Colon (tissue), 2 donors: Measurements from ENCODE around the gene PRRC2C.
"Not testable (repeated sequence)": the region's sequence is repeated elsewhere in the genome, so short reads cannot be mapped to it uniquely, and the experiment has no call there.

Source experiments
- FAIRE-seq: peaks from 2 replicates; lab custom pipeline; 2012; peaks lifted over from hg19 to GRCh38; lab: Jason Lieb, UNC
- donor health status: control.
- donor health status: control.

Gene PRRC2C

DNA sequence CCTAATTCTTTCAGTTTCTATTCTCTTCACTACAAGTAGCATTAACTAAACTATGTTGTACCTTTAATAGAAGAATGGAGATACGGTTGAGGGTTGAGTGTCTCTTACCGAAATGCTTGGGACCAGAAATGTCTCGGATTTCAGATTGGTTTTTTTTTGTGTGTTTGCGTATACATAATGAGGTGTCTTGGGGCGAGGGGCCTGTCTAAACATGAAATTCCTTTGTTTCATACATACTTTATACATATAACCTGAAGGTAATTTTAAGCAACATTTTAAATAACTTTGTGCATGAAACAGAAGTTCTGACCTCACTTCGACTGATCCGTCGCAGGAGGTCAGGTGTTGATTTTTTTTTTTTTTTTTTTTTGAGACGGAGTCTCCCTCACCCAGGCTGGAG lies 100.4 kb downstream of the PRRC2C start:
- FAIRE-seq: no peak

DNA sequence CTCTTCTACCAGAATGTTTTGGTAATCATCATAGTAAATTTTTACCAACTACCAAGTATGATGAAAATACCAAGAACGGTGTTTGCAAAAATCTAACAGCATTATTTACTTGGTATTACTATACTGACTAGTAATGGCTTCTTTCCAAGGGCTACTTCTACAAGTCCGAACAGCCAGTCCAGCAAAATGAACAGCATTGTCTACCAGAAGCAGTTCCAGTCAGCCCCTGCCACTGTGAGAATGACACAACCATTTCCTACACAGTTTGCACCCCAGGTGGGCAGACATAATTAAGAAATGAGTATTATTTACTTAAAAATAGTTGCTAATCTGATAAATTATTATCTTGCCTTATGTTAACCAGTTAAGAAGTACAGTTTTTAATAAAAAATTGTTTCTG lies 102.9 kb downstream of the PRRC2C start:
- no peak for FAIRE-seq

DNA sequence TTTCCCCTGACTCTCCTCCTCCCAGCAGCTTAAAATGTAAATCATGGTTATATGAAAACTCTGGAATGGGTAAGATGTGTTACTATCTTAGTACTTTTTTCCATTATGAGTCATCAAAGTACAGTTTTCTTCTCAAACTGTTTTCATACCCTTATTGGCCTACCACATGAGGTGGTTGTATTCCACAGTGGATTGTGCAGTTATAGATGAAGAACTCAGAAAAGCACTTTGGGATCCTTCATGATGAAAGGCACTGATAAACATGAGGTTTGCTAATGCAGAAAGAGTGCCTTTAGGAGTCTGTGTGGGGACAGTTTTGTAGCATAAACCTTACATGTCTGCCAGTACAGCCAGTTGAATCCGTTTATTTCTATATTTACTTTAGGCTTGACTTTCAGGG lies 104.7 kb downstream of the PRRC2C start:
- FAIRE-seq: no peak

DNA sequence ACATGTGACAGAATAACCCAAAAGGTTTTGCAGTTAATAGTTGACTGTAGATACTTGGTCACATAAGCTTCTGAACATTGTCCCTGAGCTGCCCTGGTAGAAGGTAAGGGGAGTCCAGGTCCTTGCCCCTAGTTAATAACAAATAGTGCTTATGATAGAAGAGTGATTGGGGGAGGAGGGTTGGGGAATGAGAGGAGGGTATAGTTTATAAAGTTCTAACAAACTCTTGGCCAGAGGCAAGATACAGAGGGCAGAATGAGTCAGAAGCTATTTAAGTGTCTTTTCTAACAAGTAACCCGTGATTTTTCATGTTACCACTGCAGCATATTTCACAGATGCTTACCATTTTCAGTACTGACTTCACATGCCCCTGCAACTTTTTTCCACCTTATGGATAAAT lies 110.0 kb downstream of the PRRC2C start:
- FAIRE-seq: no peak

DNA sequence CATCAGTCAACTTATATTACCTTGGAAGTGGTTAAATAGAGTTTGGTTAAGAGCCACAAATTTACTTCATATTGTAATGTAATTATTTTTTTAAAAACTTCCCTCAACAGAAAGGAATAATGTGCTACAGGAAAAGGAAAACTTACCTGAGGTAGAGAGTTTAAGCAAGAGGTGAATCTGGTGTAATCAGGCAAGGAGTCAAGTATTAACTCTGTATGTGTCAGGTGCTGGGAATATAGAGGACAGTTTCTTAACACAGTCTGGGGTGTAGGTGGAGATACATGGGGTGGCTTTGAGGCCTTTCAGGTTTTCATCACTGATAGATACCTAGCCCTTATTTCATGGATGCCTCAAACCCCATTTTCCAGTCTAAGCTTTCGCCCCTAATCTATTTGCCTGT lies 110.8 kb downstream of the PRRC2C start:
- FAIRE-seq: no peak

DNA sequence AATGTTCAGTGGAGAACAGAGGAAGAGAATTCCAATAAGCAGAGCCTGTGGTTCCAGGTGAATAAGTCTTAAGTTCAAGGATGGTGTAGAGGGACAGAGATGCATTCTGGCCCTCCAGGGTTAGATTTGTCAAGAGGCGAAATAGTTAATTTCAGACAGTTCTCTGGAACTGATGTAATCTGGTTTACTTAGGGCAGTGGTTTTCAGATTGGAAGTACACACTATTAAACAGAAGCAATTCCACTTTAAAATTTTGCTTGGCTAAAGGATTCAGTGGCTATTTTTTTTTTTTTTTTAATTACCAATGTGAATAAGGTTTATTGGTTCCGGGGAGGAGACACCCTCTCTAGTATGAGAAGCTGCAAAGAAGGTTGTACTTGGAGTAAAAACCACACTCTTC lies 111.4 kb downstream of the PRRC2C start:
- no peak for FAIRE-seq

DNA sequence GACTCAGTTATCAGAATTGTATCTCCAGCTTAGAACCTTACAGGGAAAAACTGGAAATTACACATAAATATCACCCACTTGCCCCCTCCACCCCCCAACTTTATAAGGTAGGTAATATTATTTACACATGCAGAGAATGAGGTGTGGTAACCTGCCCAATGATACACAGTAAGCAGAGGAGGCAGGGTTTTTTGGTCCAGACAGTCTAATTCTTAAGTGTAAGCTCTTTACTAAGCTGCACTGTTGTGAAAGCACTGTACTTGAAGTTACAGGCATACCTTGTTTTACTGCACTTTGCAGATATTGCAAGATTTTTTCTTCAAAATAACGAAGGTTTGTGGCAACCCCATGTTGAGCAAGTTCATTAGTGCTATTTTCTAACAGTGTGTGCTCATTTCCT lies 111.9 kb downstream of the PRRC2C start:
- no peak for FAIRE-seq

DNA sequence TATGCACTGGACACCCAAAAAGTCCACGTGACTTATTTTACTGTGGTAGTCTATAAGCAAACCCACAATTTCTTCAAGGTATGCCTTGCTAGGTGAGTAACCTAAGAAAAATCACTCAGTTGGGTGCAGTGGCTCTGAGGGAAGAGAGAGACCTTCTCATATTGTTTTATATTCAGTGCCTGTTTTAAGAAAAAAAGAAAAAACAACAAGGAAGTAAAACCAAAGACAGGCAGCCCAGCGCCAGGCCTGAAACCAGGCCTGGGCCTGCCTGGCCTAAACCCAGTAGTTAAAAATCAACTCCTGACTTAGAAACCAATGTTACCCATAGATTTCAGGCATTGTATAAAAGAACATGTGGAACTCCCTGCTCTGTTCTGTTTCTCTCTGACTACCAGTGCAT lies 115.0 kb downstream of the PRRC2C start:
- FAIRE-seq: not testable (repeated sequence)

DNA sequence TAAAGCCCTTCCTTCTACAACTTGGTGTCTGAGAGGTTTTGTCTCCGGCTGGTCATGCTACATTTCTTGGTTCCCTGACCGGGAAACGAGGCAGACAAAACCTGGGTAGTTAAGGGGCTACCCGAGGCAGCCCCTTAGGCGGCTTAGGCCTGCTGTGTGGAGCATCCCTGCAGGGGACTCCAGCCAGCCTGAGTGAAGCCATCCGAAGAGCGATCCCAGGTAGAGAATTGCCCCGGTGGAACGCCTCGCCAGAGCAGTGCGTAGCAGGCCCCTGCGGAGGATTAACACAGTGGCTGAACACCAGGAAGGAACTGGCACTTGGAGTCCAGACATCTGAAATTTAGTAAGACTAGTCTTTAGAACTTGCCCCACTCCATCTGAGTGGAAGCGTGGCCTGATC lies 115.5 kb downstream of the PRRC2C start:
- FAIRE-seq: no peak

DNA sequence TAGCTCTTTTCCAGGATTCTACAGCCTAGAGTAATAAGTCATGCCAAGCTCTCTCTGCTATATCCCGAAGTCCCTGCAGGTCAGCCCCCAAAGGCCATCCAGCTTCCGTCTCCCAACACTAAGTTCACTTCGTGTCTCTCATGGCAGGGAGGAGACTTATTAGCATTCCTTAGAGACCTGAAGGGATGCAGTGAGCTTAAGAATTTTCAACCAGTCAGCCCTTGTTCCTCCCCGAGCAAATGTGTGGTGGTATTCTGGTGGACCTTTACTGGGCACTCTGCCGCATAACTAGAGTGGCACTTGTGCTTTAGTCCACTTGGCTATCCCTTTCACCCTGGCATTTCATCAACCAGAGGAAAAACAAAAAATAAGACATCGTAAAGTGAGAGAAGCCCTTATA lies 117.7 kb downstream of the PRRC2C start:
- not testable (repeated sequence) for FAIRE-seq

DNA sequence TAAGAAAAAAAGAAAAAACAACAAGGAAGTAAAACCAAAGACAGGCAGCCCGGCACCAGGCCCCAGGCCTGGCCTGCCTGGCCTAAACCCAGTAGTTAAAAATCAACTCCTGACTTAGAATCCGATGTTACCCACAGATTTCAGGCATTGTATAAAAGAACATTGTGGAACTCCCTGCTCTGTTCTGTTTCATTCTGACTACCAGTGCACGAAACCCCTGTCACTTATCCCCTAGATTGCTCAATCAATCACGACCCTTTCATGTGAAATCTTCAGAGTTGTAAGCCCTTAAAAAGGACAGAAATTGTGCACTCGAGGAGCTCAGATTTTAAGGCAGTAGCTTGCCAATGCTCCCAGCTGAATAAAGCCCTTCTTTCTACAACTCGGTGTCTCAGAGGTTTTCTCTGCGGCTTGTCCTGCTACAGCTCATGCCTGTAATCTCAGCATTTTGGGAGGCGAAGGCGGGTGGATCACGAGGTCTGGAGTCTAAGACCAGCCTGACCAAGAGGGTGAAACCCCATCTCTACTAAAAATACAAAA lies 121.1 kb downstream of the PRRC2C start:
- FAIRE-seq: no peak

DNA sequence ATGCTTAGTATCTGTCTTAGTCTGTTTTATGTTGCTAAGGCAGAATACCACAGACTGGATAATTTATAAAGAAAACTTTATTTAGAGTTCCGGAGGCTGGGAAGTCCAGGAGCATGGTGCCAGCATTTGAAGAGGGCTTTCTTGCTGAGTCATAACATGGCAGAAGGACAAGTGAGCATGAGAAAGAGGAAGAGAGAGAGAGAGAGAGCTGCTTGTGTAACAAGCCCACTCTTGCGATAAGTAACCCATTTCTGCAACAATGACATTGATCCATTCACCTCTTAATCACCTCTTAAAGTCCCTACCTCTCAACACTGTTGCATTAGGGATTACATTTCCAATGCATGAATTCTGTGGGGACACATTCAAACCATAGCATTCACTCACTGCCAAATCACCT lies 125.1 kb downstream of the PRRC2C start:
- FAIRE-seq: no peak

DNA sequence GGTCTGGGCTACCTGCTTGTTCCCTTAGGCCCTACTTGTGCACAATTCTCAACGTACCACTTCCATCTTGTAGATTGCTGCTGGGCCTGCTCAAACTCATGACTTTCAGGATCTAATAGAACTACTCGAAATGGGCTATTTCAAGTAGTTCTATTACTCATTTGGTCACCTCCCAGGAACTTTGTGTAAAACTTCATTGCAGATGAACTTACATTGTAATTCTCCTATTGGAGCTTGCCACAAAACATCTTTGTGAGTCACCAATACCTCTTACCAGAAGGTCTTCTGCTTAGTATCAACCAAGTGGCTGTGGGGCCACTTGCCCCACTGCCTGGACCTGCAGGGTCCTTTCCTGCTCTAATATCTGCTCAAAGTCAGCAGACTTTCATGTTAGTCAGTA lies 126.0 kb downstream of the PRRC2C start:
- FAIRE-seq: no peak

DNA sequence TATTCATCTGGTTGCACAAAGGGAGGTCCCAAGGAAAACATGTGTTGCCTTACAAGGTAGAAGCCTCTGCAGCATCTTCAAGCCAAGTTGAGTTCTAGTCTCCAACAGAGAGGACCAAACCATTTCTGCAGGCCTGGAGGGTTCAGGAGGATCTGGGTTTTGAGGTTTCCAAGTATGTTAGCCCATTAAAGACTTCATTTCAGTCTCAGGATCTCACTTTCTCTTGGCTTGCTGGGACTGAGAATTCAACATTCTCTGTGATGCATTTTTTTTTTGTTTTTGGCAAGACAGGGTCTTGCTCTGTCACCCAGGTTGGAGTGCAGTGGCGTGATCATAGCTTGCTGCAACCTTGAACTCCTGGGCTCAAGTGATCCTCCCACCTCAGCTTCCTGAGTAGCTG lies 128.0 kb downstream of the PRRC2C start:
- FAIRE-seq: no peak

DNA sequence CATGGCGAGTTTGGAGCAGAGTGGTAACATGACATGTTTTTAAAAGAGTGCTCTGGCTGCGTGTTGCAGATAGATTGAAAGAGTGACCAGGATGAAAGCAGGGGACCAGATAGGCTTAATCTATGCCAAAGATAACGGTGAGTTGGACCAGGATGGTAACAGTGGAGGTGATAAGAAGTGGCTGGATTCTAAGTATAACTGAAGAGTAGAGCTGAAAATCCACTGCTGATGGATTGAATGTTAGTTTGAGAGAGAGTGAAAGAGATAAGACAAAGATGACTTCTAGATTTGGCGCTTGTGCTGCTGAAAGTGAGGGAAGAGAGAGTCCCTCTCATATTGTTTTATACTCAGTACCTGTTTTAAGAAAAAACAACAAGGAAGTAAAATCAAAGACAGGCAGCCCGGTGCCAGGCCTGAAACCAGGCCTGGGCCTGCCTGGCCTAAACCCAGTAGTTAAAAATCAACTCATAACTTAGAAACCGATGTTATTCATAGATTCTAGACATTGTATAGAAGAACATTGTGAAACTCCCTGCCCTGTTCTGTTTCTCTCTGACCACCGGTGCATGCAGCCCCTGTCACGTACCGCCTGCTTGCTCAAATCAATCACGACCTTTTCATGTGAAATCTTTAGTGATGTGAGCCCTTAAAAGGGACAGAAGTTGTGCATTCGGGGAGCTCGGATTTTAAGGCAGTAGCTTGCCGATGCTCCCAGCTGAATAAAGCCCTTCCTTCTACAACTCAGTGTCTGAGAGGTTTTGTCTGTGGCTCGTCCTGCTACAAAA lies 130.0 kb downstream of the PRRC2C start:
- FAIRE-seq: not testable (repeated sequence)

DNA sequence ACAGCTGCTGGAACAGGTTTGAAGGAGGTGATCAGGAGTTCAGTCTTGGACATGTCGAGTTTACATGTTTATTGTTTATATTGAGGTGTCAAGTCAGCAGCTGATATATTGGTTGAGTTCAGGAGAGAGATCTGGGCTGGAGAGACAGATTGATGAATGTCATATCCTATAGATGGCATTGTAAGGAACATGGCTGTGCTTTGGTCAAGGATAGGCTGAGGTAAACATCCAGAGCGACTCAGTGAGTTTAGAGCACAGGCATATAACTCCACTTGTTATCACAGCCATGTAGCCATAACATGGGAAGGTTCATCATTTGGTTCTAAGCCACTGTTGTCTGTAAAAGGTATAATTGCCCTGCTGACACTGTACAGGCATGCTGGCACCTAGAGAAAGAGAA lies 131.3 kb downstream of the PRRC2C start:
- no peak for FAIRE-seq

DNA sequence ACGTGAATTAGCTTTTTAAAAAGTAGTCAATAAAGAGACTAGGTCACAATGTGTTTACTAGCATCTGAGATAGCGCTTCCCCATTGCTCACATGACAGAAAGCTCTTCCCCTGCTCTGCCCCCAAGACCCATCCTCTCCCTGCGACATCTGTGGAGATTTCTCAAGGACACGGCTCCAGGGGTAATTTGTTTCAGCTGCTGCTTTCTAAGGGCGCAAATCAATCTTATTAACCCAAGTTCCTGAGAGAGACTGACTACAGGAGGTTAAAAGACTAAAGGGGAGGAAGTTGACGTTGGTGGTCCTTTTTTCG lies 136.8 kb downstream of the PRRC2C start, which contains the start of gene MYOCOS:
MYOCOS (plus strand) TSS at position 92 of the 311 bp plus-strand sequence. CDS start 1,641 bp downstream, outside the sequence.
- no peak for FAIRE-seq

DNA sequence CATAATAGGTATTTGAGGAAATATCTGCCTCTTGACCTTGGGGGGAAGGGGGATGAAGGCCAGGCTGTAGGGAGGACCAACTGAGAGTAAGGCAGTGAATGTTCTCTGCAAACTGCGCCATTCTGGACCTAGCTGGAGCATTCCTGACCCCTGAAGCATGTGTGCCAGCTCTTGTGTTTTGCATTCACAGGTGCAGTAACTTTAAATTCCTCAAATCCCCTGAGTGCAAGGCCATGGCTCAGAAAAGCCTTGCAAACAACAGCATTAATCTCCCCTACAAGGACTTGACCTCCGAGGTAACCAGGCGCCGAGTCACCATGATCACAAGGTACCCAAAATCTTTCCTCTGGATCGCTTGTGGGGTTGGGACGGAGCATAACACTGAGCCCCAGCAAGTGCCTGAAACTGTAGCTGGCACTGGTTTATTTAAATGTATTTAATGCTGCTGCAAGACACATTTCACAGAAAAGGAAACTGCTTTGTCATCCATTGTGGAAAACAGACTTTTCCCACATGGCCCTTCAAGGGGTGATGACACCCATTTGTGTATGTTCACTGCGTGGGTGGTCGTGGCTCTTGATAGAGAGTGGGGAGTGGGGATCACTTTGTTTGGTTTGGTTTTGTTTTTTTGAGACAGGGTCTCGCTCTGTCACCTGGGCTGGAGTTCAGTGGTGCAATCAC lies 138.5 kb downstream of the PRRC2C start:
- no peak for FAIRE-seq

DNA sequence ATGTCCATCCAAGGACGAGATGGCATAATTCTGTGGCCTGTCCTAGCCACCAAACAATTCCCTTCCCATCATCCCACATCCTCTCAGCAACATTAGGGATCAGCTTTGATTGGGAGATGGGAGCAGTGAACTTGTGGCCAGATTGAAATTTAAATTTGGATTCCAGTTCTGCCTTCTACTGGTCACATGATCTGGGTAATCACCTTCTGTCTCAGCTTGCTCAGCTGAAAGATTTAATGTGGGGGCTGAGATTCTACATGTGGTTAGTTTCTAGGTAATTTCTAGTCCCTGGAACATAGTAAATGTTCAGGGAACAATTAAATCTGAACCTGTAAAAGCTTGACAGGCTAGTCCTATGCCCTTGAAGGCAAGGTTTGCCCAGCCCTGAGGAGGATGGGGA lies 139.9 kb downstream of the PRRC2C start:
- no peak for FAIRE-seq

DNA sequence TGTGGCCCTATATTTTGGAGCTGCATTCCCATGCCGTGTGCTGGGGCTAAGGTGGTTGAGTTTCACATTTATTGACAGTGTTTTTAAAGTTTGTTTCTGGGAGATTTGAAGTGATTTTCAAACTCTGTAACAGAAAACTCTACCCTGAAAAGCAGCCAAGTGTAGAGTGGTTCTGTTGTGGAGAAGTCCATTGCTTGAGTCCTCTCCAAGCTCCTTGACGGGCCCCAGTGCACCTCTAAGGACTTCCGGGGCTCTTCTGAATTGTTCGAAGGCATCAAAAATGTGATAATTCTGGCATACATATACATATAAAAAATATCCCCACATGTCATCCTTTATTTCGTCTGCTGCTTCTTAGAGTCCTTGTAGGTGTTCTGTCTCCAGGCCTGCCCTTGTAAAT lies 141.7 kb downstream of the PRRC2C start:
- no peak for FAIRE-seq

DNA sequence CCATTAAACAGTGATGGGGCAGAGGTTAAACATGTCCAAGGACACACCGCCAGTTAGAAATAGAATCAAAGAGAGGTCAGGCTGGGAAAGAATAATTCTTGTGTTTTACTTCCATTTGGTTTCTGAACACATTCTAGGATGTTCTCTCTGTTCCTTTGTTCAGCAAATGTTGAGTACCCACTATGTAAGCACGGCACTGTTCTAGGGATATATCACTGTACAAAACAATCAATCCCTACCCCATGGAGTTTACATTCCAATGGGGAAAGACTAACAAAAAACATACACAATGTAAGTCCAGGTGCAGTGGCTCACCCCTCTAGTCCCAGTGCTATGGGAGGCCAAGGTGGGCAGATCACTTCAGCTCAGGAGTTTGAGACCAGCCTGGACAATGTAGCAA lies 142.9 kb downstream of the PRRC2C start:
- no peak for FAIRE-seq

DNA sequence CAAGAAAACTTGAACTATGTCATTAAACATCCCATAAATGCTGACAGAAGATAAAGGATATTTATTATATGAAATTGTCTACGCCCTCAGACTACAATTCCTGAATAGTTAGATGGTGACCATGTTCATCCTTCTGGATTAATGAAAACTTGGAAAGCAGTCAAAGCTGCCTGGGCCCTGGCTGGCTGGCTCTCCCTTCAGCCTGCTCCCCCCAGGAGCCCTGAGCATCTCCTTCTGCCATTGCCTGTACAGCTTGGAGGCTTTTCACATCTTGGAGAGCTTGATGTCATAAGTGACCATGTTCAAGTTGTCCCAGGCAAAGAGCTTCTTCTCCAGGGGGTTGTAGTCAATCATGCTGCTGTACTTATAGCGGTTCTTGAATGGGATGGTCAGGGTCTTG lies 150.3 kb downstream of the PRRC2C start:
- FAIRE-seq: no peak

DNA sequence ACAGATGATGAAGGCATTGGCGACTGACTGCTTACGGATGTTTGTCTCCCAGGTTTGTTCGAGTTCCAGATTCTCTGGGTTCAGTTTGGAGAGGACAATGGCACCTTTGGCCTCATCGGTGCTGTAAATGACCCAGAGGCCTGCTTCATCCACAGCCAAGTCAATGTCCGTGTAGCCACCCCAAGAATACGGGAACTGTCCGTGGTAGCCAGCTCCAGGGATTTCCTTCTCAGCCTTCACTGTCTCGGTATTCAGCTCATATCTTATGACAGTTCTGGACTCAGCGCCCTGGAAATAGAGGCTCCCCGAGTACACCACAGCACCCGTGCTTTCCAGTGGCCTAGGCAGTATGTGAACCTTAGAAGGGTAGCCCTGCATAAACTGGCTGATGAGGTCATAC lies 150.8 kb downstream of the PRRC2C start:
- no peak for FAIRE-seq
